NCI-H2227 (cell line): ENCODE results near the gene MAN1A1.

Experiments
- DNase-seq: peaks from one replicate; lab custom pipeline; 2025; ENCODE audit not compliant: unreplicated experiment; lab: John Stamatoyannopoulos, UW

Gene MAN1A1

DNA sequence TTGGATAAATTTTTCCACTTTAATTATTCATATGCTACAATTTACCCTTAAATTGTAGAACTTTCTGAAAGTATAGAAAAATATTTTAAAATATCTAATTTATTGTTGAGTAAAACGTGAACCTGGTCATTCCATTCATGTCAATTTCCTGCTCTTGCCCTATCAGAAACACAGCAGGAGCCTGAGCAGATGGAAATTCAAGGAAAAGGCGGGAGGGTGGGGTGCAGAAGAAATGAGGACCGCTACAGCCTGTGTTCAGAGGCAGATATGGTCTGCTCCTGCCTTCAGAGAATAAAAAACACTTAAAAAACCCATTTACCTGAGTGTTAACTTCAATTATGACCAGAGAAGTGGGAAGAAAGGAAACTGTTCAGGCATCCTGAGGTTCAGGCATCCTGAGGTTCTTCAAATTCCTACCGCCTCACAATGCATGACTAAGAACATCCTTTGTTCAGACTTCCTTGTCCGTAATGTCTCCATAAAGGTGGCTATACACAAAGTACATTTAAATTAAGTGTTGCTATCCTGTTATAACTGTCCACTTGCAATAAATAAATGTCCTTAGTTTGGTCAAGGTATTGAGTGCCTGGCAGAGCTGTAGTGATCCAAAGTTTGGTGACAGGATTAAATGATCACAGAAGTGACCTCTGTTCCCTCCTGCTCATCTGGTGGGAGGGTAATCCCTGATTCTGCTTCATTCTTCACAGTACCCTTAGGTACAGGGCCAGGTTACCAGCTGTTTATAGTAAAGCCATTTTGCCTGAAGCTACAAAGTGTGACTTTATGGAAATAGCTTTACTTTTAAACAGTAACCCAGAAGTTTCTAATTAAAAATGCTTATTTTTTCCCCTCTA lies 109.1 kb downstream of the MAN1A1 start:
- DNase-seq, result no peak

- DNase-seq, result no peak
Observed at GRCh38 chr6:119237177-119237715, 112.3 kb downstream of the MAN1A1 start.

DNA sequence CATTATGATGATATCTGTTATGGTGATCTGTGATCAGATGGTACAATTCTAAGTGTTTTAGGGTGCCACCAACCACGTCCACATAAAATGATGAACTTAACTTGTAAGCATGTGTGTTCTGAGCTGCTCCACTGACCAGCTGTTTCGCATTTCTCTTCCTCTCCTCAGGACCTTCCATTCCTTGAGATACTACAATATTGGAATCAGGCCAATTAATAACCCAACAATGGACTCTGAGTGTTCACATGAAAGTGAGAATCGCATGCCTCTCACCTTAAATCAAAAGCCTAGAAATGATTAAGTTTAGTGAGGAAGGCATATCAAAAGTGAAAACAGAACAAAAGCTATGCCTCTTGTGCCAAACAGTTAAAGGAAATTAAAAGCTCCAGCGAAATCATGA lies 114.6 kb downstream of the MAN1A1 start:
- no peak for DNase-seq

DNA sequence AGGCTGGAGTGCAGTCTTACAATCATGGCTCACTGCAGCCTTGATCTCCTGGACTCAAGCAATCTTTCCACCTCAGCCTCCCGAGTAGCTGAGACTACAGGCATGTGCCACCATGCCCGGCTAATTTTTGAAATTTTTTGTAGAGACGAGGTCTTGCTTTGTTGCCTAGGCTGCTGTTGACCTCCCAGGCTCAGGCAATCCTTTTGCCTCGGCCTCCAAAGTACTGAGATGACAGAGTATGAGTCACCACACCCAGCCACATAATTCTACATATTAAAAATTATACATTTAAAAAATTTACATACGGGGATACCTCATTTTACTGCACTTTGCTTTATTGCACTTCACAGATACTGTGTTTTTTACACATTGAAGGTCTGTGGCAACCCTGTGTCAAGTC lies 115.1 kb downstream of the MAN1A1 start:
- no peak for DNase-seq

GRCh38 chr6:119233312-119233984 lies 116.1 kb downstream of the MAN1A1 start:
- DNase-seq, result no peak

DNA sequence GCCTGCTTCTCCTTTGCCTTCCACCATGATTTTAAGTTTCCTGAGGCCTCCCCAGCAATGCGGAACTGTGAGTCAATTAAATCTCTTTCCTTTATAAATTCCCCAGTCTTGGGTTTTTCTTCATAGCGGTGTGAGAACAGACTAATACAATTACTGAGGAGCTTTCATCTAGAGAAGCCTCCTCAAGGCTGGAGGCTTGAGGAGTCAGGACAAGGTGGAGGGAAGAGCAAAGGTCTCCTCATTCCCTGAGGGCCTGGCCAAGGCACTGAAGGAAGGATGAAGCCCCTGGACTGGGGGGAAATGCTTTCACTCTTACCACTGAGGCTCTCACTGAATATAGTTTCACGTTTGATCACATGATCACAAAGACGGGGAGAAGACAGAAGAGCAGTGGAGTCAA lies 118.2 kb downstream of the MAN1A1 start:
- no peak for DNase-seq

- no peak for DNase-seq
Observed at GRCh38 chr6:119230160-119230559, 119.4 kb downstream of the MAN1A1 start.

DNA sequence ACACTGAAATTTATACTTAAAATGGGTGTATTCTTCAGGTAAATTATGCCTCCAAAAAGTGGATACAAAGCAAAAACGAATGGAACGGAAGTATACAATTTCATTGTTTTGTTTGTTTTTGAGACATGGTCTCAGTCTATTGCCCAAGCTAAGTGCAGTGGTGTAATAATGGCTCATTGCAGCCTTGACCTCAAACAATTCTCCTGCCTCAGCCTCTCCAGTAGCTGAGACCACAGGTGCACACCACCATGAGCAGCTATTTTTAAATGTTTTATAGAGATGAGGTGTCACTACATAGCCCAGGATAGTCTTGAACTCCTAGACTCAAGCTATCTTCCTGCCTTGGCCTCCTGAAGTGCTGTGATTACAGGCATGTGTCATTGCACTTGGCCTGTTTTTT lies 122.2 kb downstream of the MAN1A1 start:
- DNase-seq, result no peak

- DNase-seq, result no peak
Observed at GRCh38 chr6:119226089-119226488, 123.5 kb downstream of the MAN1A1 start.

DNA sequence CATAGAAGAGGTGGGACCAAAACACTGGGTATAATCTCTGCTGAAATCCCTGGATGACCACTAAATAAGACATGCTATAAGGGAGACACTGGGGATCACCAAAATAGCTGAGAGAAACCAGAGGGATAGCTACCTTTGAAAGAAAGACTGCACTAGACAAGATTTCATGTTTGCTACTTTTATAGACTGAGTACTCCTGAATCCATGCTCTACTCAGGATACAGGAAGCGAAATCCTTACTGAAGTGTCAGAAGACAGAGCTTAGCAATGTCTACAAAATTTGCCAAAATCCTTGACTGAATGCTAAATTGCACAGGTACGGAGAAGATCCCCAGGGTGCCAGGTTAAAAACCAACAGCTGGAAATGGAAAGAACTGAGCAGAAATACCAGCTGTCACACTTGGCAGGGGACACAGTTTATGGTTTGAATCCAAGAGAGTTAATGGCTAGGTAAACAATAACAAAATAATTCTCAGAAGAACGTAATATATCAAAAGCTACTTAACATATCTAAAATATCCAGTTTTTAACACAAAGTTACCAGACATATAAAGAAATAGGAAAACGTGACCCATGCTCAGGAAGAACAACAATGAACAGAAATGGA lies 125.4 kb downstream of the MAN1A1 start:
- DNase-seq, result no peak

GRCh38 chr6:119220452-119220851 lies 129.1 kb downstream of the MAN1A1 start:
- no peak for DNase-seq

GRCh38 chr6:119218548-119218947 lies 131.0 kb downstream of the MAN1A1 start:
- DNase-seq, result no peak

DNA sequence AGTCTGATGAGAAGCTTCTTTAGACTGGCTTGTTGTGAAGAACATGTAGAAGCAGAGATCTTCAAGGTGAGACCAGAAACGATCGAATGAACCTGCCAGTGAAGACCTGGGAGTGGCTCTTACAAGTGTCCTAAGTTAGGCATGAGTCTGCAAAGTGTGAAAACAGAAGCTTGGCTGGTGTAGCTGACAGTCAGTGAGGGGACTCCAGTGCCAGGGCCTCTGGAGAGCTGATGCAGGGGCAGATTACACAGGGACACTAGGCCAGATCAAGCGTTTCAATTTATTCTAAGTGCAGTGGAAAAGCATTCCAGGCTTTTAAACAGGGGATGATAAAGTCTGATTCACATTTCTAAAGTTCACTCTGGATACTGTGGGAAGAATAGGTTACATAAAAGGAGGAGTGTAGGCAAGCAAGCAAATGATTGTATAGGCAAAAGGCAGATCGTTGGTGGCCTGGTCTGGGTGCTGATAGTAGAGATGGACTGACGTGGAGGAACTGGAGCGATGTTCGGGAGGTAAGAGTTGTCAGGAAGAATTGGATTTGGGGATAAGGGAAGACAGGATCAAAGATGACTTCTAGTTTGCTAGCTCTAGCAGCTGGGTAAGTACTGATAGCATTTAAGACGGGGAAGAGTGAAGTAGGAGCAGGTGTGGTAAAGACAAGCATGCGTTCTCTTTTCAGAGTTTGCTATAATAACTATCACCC lies 133.5 kb downstream of the MAN1A1 start:
- DNase-seq, result no peak

GRCh38 chr6:119215309-119215708 lies 134.3 kb downstream of the MAN1A1 start:
- DNase-seq, result no peak

- DNase-seq, result no peak
Observed at GRCh38 chr6:119210596-119210995, 139.0 kb downstream of the MAN1A1 start.

- DNase-seq, result no peak
Observed at GRCh38 chr6:119209452-119210205, 139.9 kb downstream of the MAN1A1 start.

GRCh38 chr6:119207971-119208725 lies 141.4 kb downstream of the MAN1A1 start:
- no peak for DNase-seq

- DNase-seq, result no peak
Observed at GRCh38 chr6:119207327-119207726, 142.2 kb downstream of the MAN1A1 start.

GRCh38 chr6:119205911-119206618 lies 143.5 kb downstream of the MAN1A1 start:
- DNase-seq, result no peak
